GM12872 (cell line): ENCODE results near the gene DDC.

Experiments
- CTCF ChIP-seq: IDR thresholded peaks from 3 replicates; pipeline ENCODE4 v1.5.1; 2011; ENCODE audit warnings: low read depth, mild to moderate bottlenecking, low read length, moderate library complexity; ENCODE audit not compliant: insufficient read depth

The DDC gene

GRCh38 chr7:50554431-50555322 is 10.5 kb downstream of the DDC start:
- no peak for TF ChIP-seq CTCF

GRCh38 chr7:50553973-50554372 is 11.2 kb downstream of the DDC start:
- TF ChIP-seq CTCF, result no peak

- TF ChIP-seq CTCF, result no peak
Measured at GRCh38 chr7:50552921-50553320, 12.3 kb downstream of the DDC start.

- TF ChIP-seq CTCF, result no peak
Measured at GRCh38 chr7:50552139-50552538, 13.1 kb downstream of the DDC start.

GRCh38 chr7:50544992-50545391 is 20.2 kb downstream of the DDC start:
- no peak for TF ChIP-seq CTCF

- no peak for TF ChIP-seq CTCF
Measured at GRCh38 chr7:50543776-50544442, 21.3 kb downstream of the DDC start.

GRCh38 chr7:50542132-50542531 is 23.1 kb downstream of the DDC start:
- no peak for TF ChIP-seq CTCF
